ENCODE results near the gene CYP4X1.
"Not testable (repeated sequence)": the region's sequence is repeated elsewhere in the genome, so short reads cannot be mapped to it uniquely, and the experiment has no call there.

Gene CYP4X1

GRCh38 chr1:47023268-47024140, at the start of gene CYP4X1:
CYP4X1 (plus strand) TSS chr1:47023669; CDS start chr1:47023818, 149 bp downstream.
- no peak for DNase-seq

- DNase-seq, result no peak
Observed at GRCh38 chr1:46983166-46983829, 40.2 kb upstream of the CYP4X1 start.

- DNase-seq, result no peak
Observed at GRCh38 chr1:46983830-46984586, 39.5 kb upstream of the CYP4X1 start.

- DNase-seq, result not testable (repeated sequence)
Observed at GRCh38 chr1:46990541-46990940, 32.9 kb upstream of the CYP4X1 start.

GRCh38 chr1:46991083-46991923, 32.2 kb upstream of the CYP4X1 start:
- no peak for DNase-seq

- DNase-seq, result no peak
Observed at GRCh38 chr1:46996659-46997281, 26.7 kb upstream of the CYP4X1 start.

- no peak for DNase-seq
Observed at GRCh38 chr1:47002211-47002610, 21.3 kb upstream of the CYP4X1 start.

GRCh38 chr1:47003896-47004403, 19.5 kb upstream of the CYP4X1 start:
- no peak for DNase-seq

GRCh38 chr1:47006437-47006836, 17.0 kb upstream of the CYP4X1 start:
- not testable (repeated sequence) for DNase-seq

- no peak for DNase-seq
Observed at GRCh38 chr1:47013293-47013692, 10.2 kb upstream of the CYP4X1 start.

- DNase-seq, result no peak
Observed at GRCh38 chr1:47021070-47021469, 2.4 kb upstream of the CYP4X1 start.

- DNase-seq, result no peak
Observed at GRCh38 chr1:47024141-47024801, 802 bp downstream of the CYP4X1 start.

- no peak for DNase-seq
Observed at GRCh38 chr1:47030170-47030805, 6.8 kb downstream of the CYP4X1 start.

GRCh38 chr1:47031059-47031458, 7.6 kb downstream of the CYP4X1 start:
- no peak for DNase-seq

GRCh38 chr1:47031585-47031984, 8.1 kb downstream of the CYP4X1 start:
- no peak for DNase-seq

- no peak for DNase-seq
Observed at GRCh38 chr1:47036764-47037163, 13.3 kb downstream of the CYP4X1 start.

GRCh38 chr1:47059376-47059775, 35.9 kb downstream of the CYP4X1 start:
- no peak for DNase-seq

- no peak for DNase-seq
Observed at GRCh38 chr1:47067097-47067594, 43.7 kb downstream of the CYP4X1 start, which contains the start of gene CYP4Z1. CYP4Z1 (plus strand) TSS chr1:47067231; CDS start chr1:47067491, 260 bp downstream.

- not testable (repeated sequence) for DNase-seq
Observed at GRCh38 chr1:47069080-47069479, 45.6 kb downstream of the CYP4X1 start.

GRCh38 chr1:47069509-47069908, 46.0 kb downstream of the CYP4X1 start:
- DNase-seq, result not testable (repeated sequence)
